Small intestine (tissue), 7 donors: ENCODE results near the gene GRHPR. TPM values are rescaled to one million over a fixed set of nuclear protein-coding genes. Genes with fewer than 3 reads are reported as not detected.
A peak's percentile ranks its signal among the peaks of the same experiment; 100 is the strongest.
"Not testable (repeated sequence)": the region's sequence is repeated elsewhere in the genome, so short reads cannot be mapped to it uniquely, and the experiment has no call there.

Experiments used
- DNase-seq, 2 donors: peaks; one replicate each; pipeline versions ENCODE4 v3.0.0 to v3.0.0-alpha.2; 2013
- FAIRE-seq: peaks from 2 replicates; lab custom pipeline; 2012; peaks lifted over from hg19 to GRCh38; lab: Jason Lieb, UNC
- H3K27ac ChIP-seq, 3 donors: one replicate each; pipeline ENCODE4 v1.5.1; 2013; ENCODE audit warnings: low read length in 2 of 3, mild to moderate bottlenecking in 2 of 3, control low read depth in 1 of 3, inconsistent platforms in 1 of 3, low read depth in 1 of 3, moderate library complexity in 1 of 3
- H3K27me3 ChIP-seq, 3 donors: one replicate each; pipeline ENCODE4 v1.6.1; 2013; ENCODE audit warnings: low read length in 3 of 3, inconsistent platforms in 1 of 3; ENCODE audit not compliant: control insufficient read depth in 3 of 3, insufficient read depth in 3 of 3
- H3K36me3 ChIP-seq, 3 donors: one replicate each; pipeline ENCODE4 v1.6.1; 2013; ENCODE audit warnings: low read length in 3 of 3, inconsistent platforms in 1 of 3, low read depth in 1 of 3, mild to moderate bottlenecking in 1 of 3, moderate library complexity in 1 of 3; ENCODE audit not compliant: control insufficient read depth in 3 of 3, insufficient read depth in 2 of 3
- H3K4me1 ChIP-seq, 3 donors: one replicate each; pipeline ENCODE4 v1.6.1; 2013; ENCODE audit warnings: low read length in 2 of 3, inconsistent platforms in 1 of 3, low read depth in 1 of 3, mild to moderate bottlenecking in 1 of 3, moderate library complexity in 1 of 3; ENCODE audit not compliant: control insufficient read depth in 3 of 3, insufficient read depth in 2 of 3
- H3K4me3 ChIP-seq, 3 donors: one replicate each; pipeline ENCODE4 v1.5.1; 2013; ENCODE audit warnings: low read length in 3 of 3, control low read depth in 1 of 3, inconsistent platforms in 1 of 3, low read depth in 1 of 3, mild to moderate bottlenecking in 1 of 3, moderate library complexity in 1 of 3
- H3K9me3 ChIP-seq, 2 donors: one replicate each; pipeline ENCODE4 v1.6.1; 2013; ENCODE audit warnings: low read depth in 1 of 2, low read length in 1 of 2; ENCODE audit not compliant: control insufficient read depth in 2 of 2, insufficient read depth in 1 of 2
- WGBS, 3 donors: extraction: QIAGEN DNeasy Blood & Tissue Kit; methylation state at CpG; one replicate each; pipeline ENCODE4 v1.1.7; 2013; 5-methylcytosine and 5-hydroxymethylcytosine counted together
- polyA plus RNA-seq, 4 donors: library from polyadenylated mRNA; stranded (reverse) in 3 of 4; unstranded in 1 of 4; fragments of 200-250 nt in 3 of 4; fragments of 120-200 nt in 1 of 4; gene quantifications; one replicate each; pipeline versions ENCODE4 v1.2.1 to v1.2.3, GENCODE V29; 2013
- donor health status: healthy with polysubstance abuse.
- donor health status: control.
- donor health status: control.
- donor health status: Bipolar disorder and iron deficiency.
- donor health status: healthy.

Gene GRHPR
- polyA plus RNA-seq, 4 donors = 103 to 134 (median 123) TPM

DNA sequence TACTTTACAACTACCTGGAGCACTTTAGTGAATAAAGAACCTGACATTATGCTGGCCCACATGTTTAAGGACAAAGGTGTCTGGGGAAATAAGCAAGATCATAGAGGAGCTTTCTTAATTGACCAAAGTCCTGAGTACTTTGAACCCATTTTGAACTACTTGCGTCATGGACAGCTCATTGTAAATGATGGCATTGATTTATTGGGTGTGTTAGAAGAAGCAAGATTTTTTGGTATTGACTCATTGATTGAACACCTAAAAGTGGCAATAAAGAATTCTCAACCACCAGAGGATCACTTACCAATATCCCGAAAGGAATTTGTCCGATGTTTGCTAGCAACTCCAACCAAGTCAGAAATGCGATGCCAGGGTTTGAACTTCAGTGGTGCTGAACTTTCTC is 54.9 kb downstream of the GRHPR start:
- H3K9me3 ChIP-seq, H3K36me3 ChIP-seq, FAIRE-seq, H3K4me3 ChIP-seq, H3K27me3 ChIP-seq: not testable (repeated sequence)
- peak; percentile 70 to 94 for DNase-seq
- H3K4me1 ChIP-seq = peaks cover 0 to 11% (median 5%) of the 10 kb centered on the region in 3 donors
- H3K27ac ChIP-seq = peak overlapping the region in 2 of 3 donors; percentile 44 to 56
- WGBS, 3 donors = 26 to 69% (median 35%) methylated on average over 4 of the region's 4 CpGs

DNA sequence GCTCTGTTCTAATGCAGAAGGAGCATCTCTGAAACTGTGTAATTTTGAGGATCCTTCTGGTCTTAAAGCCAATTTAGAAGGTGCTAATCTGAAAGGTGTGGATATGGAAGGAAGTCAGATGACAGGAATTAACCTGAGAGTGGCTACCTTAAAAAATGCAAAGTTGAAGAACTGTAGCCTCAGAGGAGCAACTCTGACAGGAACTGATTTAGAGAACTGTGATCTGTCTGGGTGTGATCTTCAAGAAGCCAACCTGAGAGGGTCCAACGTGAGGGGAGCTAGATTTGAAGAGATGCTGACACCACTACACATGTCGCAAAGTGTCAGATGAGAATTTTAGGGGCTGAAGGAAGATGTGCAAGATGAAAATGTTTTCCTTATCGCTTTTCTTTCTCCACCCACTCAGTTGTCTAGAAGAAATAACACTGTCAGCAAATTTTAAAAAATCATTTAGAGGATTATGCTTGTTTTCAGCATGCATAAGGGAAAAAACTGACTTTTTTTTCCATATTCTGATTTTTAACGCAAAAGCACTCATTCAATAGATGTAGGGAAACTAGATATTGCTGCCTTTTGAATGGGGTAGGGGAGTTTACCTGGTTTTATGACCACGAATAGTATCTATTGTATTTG is 55.6 kb downstream of the GRHPR start:
- 67 to 68% (median 68%) methylated on average over 5 of the region's 5 CpGs for WGBS, 3 donors
- DNase-seq, H3K27ac ChIP-seq, H3K9me3 ChIP-seq, H3K36me3 ChIP-seq, H3K27me3 ChIP-seq, H3K4me1 ChIP-seq, H3K4me3 ChIP-seq, FAIRE-seq: not testable (repeated sequence)

DNA sequence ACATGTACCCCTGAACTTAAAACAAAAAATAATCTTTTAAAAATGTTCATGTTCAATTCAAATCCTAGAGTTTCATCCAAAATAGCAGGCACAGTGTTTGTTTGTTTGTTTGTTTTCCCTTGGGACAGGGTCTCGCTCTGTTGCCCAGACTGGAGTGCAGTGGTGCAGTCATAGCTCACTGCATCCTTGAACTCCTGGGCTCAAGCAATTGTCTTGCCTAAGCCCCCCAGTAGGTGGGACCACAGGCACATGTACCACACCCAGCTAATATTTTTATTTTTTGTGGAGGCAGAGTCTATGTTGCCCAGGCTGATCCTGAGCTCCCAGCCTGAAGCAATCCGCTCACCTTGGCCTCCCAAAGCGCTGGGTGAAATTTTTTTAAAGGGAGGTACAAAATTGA is 58.3 kb downstream of the GRHPR start:
- no peak overlapping the region for H3K4me3 ChIP-seq
- 91 to 97% (median 92%) methylated on average over 3 of the region's 3 CpGs for WGBS, 3 donors
- no peak overlapping the region for H3K27ac ChIP-seq
- no peaks in the 10 kb centered on the region for H3K36me3 ChIP-seq
- peaks cover 0 to 4% (median 0%) of the 10 kb centered on the region in 3 donors for H3K27me3 ChIP-seq
- no peaks in the 10 kb centered on the region for H3K9me3 ChIP-seq
- H3K4me1 ChIP-seq = peaks cover 0 to 10% (median 5%) of the 10 kb centered on the region in 3 donors
- DNase-seq (no peak), FAIRE-seq (no peak)

DNA sequence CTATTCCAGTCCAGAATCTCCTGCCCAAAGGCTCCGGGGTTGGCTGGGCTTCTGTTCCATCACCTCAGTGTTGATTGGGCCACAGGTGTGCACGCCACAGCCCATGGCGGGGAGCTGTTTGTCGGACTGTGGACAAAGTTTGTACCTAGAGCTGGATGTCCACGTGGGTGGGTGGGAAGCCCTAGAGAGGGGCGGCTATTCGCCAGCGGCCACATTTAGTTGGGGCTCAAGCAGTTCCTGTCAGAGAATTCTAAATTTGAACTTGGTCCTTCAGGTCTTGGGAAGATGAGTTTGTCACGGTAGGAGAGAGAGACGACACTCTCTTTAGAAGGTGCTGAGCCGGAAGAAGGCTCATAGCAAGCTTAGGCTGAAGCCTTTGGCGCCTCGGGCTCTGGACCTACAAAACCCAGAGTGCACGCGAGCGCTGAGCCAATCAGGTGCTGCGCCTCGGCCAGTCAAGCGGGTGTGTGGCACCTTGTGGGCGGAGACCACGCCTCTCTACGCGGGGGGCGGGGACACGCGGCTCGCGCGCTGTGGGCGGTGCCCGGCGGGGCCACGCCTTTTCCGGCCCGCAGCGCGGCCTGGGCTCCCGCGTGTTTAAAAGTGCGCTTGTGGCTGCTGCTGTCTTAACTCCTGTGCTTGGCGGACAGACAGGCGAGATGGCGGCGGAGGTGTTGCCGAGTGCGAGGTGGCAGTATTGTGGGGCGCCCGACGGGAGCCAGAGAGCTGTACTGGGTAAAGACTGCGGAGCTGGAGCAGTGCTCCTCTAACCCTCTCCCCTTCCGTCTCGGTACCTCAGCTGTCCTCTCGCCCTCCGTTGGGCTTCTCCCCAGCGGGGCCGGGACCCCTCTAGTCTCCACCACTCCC is 63.1 kb downstream of the GRHPR start, which contains the start of gene POLR1E:
POLR1E (plus strand) TSS at position 560 of the 867 bp plus-strand sequence; CDS start at position 660, 100 bp downstream.
- WGBS, 3 donors = 3% methylated on average over 55 to 56 of the region's 56 CpGs
- FAIRE-seq (no peak), DNase-seq (peak; percentile 97 to 98)
- Histone ChIP-seq H3K4me1 (peaks cover 0 to 17% (median 8%) of the 10 kb centered on the region in 3 donors), H3K4me3 (peak within 1 kb of the TSS; percentile 54 to 77 (median 58)), H3K27ac (peak within 1 kb of the TSS in 2 of 3 donors; percentile 50 to 55), H3K9me3 (no peaks in the 10 kb centered on the region), H3K27me3 (peaks cover 0 to 4% (median 0%) of the 10 kb centered on the region in 3 donors), H3K36me3 (peaks cover 2 to 8% (median 7%) of the 10 kb centered on the region in 3 donors)

DNA sequence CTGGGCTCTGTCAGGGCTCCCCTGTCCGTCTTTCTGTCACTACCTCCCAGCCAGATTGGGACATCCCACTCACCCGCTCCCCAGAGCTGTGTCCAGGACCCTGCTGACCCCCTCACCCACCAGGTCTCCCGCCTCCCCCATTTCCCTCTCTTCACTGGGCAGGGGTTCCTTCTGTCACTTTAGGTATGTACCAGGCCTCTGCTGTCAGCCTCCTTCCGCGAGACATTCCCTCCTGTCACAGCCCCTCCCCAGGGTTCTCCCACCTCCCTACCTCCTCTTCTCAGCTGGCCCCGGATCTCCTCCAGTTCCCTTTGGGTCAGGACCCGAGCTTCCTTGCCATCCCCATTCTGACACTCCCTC is 63.7 kb downstream of the GRHPR start:
- Histone ChIP-seq H3K9me3 (no peaks in the 10 kb centered on the region), H3K4me3 (peak overlapping the region; percentile 54 to 77 (median 58)), H3K36me3 (peaks cover 4 to 8% (median 7%) of the 10 kb centered on the region in 3 donors), H3K27me3 (peaks cover 0 to 4% (median 0%) of the 10 kb centered on the region in 3 donors), H3K4me1 (peaks cover 0 to 17% (median 8%) of the 10 kb centered on the region in 3 donors), H3K27ac (peak overlapping the region in 2 of 3 donors; percentile 50 to 55)
- FAIRE-seq (no peak), DNase-seq (no peak)
- 1 to 3% (median 2%) methylated on average over 7 of the region's 7 CpGs for WGBS, 3 donors

Other genes starting within 250 kb of the GRHPR start
- 10 to 100 TPM in 1 of 4 donors, 1 to 10 TPM in 3; 5.8 to 15.8 (median 6.9) TPM for gene ZBTB5, start 42.8 kb downstream of the GRHPR start, polyA plus RNA-seq
- gene POLR1E, start 63.3 kb downstream of the GRHPR start, polyA plus RNA-seq = 10 to 100 TPM in 2 of 4 donors, 1 to 10 TPM in 2; 2.2 to 20.3 (median 11.2) TPM
- gene FBXO10, start 153.7 kb downstream of the GRHPR start, polyA plus RNA-seq = 1 to 10 TPM; 1.4 to 4.4 (median 2.4) TPM
- 100 to 1,000 TPM; 130 to 140 (median 137) TPM for gene TOMM5, start 169.9 kb downstream of the GRHPR start, polyA plus RNA-seq
- gene FRMPD1, start 228.3 kb downstream of the GRHPR start, polyA plus RNA-seq = under 1 TPM in 2 of 4 donors, not detected in 2; 0.06 TPM